Coronary artery (tissue), 2 donors: Measurements from ENCODE around the gene AGBL1.

Experiments
- DNase-seq: peaks from one replicate; pipeline ENCODE4 v3.0.0-alpha.2; 2017; ENCODE audit warnings: low spot score
- H3K27ac ChIP-seq, 2 donors: fragments of 200-600 bp; sonication (generic); one replicate each; pipeline ENCODE4 v1.5.1; 2016 to 2019
- H3K4me3 ChIP-seq: fragments of 200-600 bp; sonication (generic); 2 replicates; pipeline ENCODE4 v1.5.1; 2016; ENCODE audit warnings: mild to moderate bottlenecking, moderate library complexity
- CTCF ChIP-seq: fragments of 200-600 bp; sonication (generic); IDR thresholded peaks from one replicate; pipeline ENCODE4 v1.5.1; 2019; ENCODE audit warnings: antibody characterized with exemption

Gene AGBL1

GRCh38 chr15:86139828-86140227 is 60.2 kb downstream of the AGBL1 start:
- Histone ChIP-seq H3K27ac (no peak overlapping the region), H3K4me3 (no peak overlapping the region)
- DNase-seq: no peak
- TF ChIP-seq CTCF: no peak

GRCh38 chr15:86154705-86155104 is 75.0 kb downstream of the AGBL1 start:
- TF ChIP-seq CTCF: no peak
- H3K27ac ChIP-seq: no peak overlapping the region
- DNase-seq: no peak
- no peak overlapping the region for H3K4me3 ChIP-seq

GRCh38 chr15:86155551-86155950 is 75.9 kb downstream of the AGBL1 start:
- DNase-seq: no peak
- H3K4me3 ChIP-seq: no peak overlapping the region
- no peak overlapping the region for H3K27ac ChIP-seq
- TF ChIP-seq CTCF: no peak

- Histone ChIP-seq H3K4me3 (no peak overlapping the region), H3K27ac (no peak overlapping the region)
- DNase-seq: no peak
- TF ChIP-seq CTCF: no peak
These were observed 78.1 kb downstream of the AGBL1 start for GRCh38 chr15:86157606-86158293.

GRCh38 chr15:86159468-86159867 is 79.8 kb downstream of the AGBL1 start:
- no peak for DNase-seq
- TF ChIP-seq CTCF: no peak
- Histone ChIP-seq H3K4me3 (no peak overlapping the region), H3K27ac (no peak overlapping the region)

- no peak for DNase-seq
These were observed 81.6 kb downstream of the AGBL1 start for GRCh38 chr15:86161250-86161649.

More at GRCh38 chr15:86161250-86161649, 81.6 kb downstream of the AGBL1 start:
- Histone ChIP-seq H3K27ac (no peak overlapping the region), H3K4me3 (no peak overlapping the region)
- no peak for TF ChIP-seq CTCF
